Neural cell (in vitro differentiated cells): ENCODE data around the gene CELA2B.

Source experiments
- CTCF ChIP-seq: fragments of 450-650 bp; IDR thresholded peaks from 2 replicates; pipeline ENCODE4 v1.5.1; 2014; ENCODE audit warnings: antibody characterized with exemption, mild to moderate bottlenecking, moderate library complexity; ENCODE audit not compliant: poor library complexity, severe bottlenecking
- EP300 ChIP-seq: fragments of 450-650 bp; conservative IDR thresholded peaks from 2 replicates; pipeline ENCODE4 v1.6.1; 2014; ENCODE audit warnings: antibody characterized with exemption, mild to moderate bottlenecking, moderate library complexity; ENCODE audit not compliant: poor library complexity, severe bottlenecking
- EZH2 ChIP-seq: fragments of 200-600, 300-800 bp; shearing (Covaris generic), sonication (generic); IDR thresholded peaks from 2 replicates; pipeline ENCODE4 v1.6.1; 2014; ENCODE audit warnings: antibody characterized with exemption, low read length, borderline replicate concordance, mild to moderate bottlenecking; ENCODE audit not compliant: insufficient read depth, poor library complexity, severe bottlenecking
- MXI1 ChIP-seq: fragments of 450-650 bp; conservative IDR thresholded peaks from 2 replicates; pipeline ENCODE4 v1.6.1; 2014; ENCODE audit warnings: antibody characterized with exemption, mild to moderate bottlenecking; ENCODE audit not compliant: poor library complexity, severe bottlenecking
- POLR2AphosphoS5 ChIP-seq: IDR thresholded peaks from 2 replicates; pipeline ENCODE4 v1.6.1; 2012
- RAD21 ChIP-seq: fragments of 450-650 bp; conservative IDR thresholded peaks from 2 replicates; pipeline ENCODE4 v1.6.1; 2014; ENCODE audit warnings: antibody characterized with exemption, mild to moderate bottlenecking, moderate library complexity
- REST ChIP-seq: IDR thresholded peaks from 2 replicates; pipeline ENCODE4 v1.6.1; 2012; ENCODE audit warnings: borderline replicate concordance
- SMC3 ChIP-seq: fragments of 450-650 bp; conservative IDR thresholded peaks from 2 replicates; pipeline ENCODE4 v1.6.1; 2014; ENCODE audit warnings: antibody characterized with exemption, mild to moderate bottlenecking, moderate library complexity; ENCODE audit not compliant: poor library complexity
- TAF1 ChIP-seq: IDR thresholded peaks from 2 replicates; pipeline ENCODE4 v1.6.1; 2012; ENCODE audit warnings: low read depth

GRCh38 chr1:15477646-15478212 is 1.8 kb downstream of the CELA2B start:
- TF ChIP-seq CTCF (no peak), EZH2 (no peak), TAF1 (no peak), POLR2AphosphoS5 (no peak), RAD21 (no peak), REST (no peak), EP300 (no peak), MXI1 (no peak), SMC3 (no peak)
